IMR-90 (cell line): ENCODE data around the gene CTPS2. TPM values are rescaled to one million over a fixed set of nuclear protein-coding genes. Genes with fewer than 3 reads are reported as not detected.
"Not testable (repeated sequence)": the region's sequence is repeated elsewhere in the genome, so short reads cannot be mapped to it uniquely, and the experiment has no call there.

Source experiments
- ATAC-seq: fragments of 200-7000 bp; cut with Tn5 transposase; 2 replicates; pipeline ENCODE4 v1.9.1; 2020; ENCODE audit warnings: low read depth, mild to moderate bottlenecking, moderate library complexity
- BruUV-seq: library from RNA; stranded (reverse); fragments of 400-500 nt; replicated peaks from 2 replicates; lab custom pipeline; 2021; lab: Mats Ljungman, UMichigan
- CTCF ChIA-PET: fragments of 300-600 bp; formaldehyde crosslinking; extraction: SDS; loops from one replicate; lab custom pipeline; 2021; ENCODE audit warnings: antibody characterized with exemption; lab: Yijun Ruan, JAX
- POLR2A ChIA-PET: fragments of 300-600 bp; sonication (Branson Sonifier 250); formaldehyde crosslinking; loops from one replicate; lab custom pipeline; 2022; ENCODE audit warnings: antibody characterized with exemption; ENCODE audit not compliant: unreplicated experiment; lab: Charles Lee
- DNase-seq: peaks from one replicate; pipeline ENCODE4 v3.0.0; 2013
- H2AFZ ChIP-seq: replicated peaks from 2 replicates; pipeline ENCODE3; 2013; ENCODE audit warnings: low read length, mild to moderate bottlenecking; ENCODE audit not compliant: poor library complexity
- H2AK5ac ChIP-seq: 2 replicates; pipeline ENCODE4 v1.6.1; 2013; ENCODE audit warnings: low read depth, low read length, inconsistent platforms
- H2AK9ac ChIP-seq: replicated peaks from 2 replicates; pipeline ENCODE3; 2013; ENCODE audit warnings: mild to moderate bottlenecking, low read depth, low read length, moderate library complexity; ENCODE audit not compliant: poor library complexity
- H2BK120ac ChIP-seq: 2 replicates; pipeline ENCODE4 v1.6.1; 2013; ENCODE audit warnings: low read depth, low read length, inconsistent platforms
- H2BK15ac ChIP-seq: 3 replicates; pipeline ENCODE4 v1.6.1; 2013; ENCODE audit warnings: low read depth, low read length, inconsistent platforms
- H2BK20ac ChIP-seq: 2 replicates; pipeline ENCODE4 v1.6.1; 2013; ENCODE audit warnings: low read depth, mild to moderate bottlenecking, inconsistent platforms, low read length, moderate library complexity
- H2BK5ac ChIP-seq: 2 replicates; pipeline ENCODE4 v1.6.1; 2013; ENCODE audit warnings: mild to moderate bottlenecking, low read depth, low read length, inconsistent platforms; ENCODE audit not compliant: poor library complexity, severe bottlenecking
- H3K14ac ChIP-seq: replicated peaks from 2 replicates; pipeline ENCODE4 v1.6.1; 2013; ENCODE audit warnings: low read depth, low read length, inconsistent platforms
- H3K18ac ChIP-seq: 2 replicates; pipeline ENCODE4 v1.6.1; 2013; ENCODE audit warnings: low read depth, low read length, control low read depth
- H3K23ac ChIP-seq: 2 replicates; pipeline ENCODE4 v1.6.1; 2013; ENCODE audit warnings: low read depth, low read length, inconsistent platforms
- H3K27ac ChIP-seq: 2 replicates; pipeline ENCODE4 v1.5.1; 2013; ENCODE audit warnings: mild to moderate bottlenecking, control low read depth, low read length; ENCODE audit not compliant: insufficient read depth
- H3K27me3 ChIP-seq: 2 replicates; pipeline ENCODE4 v1.6.1; 2013; ENCODE audit warnings: low read length; ENCODE audit not compliant: control insufficient read depth, insufficient read depth
- H3K36me3 ChIP-seq: 2 replicates; pipeline ENCODE4 v1.6.1; 2013; ENCODE audit warnings: low read length, mixed read lengths; ENCODE audit not compliant: control insufficient read depth, insufficient read depth
- H3K4ac ChIP-seq: 2 replicates; pipeline ENCODE4 v1.6.1; 2013; ENCODE audit warnings: low read depth, low read length, inconsistent platforms
- H3K4me1 ChIP-seq: 2 replicates; pipeline ENCODE4 v1.6.1; 2013; ENCODE audit warnings: low read length, mixed read lengths; ENCODE audit not compliant: control insufficient read depth, insufficient read depth
- H3K4me2 ChIP-seq: 2 replicates; pipeline ENCODE4 v1.6.1; 2013; ENCODE audit warnings: low read depth, mild to moderate bottlenecking, control low read depth, low read length, moderate library complexity
- H3K4me3 ChIP-seq: 2 replicates; pipeline ENCODE4 v1.5.1; 2013; ENCODE audit warnings: low read depth, mild to moderate bottlenecking, control low read depth, low read length, moderate library complexity; ENCODE audit not compliant: insufficient read depth
- H3K56ac ChIP-seq: 2 replicates; pipeline ENCODE4 v1.6.1; 2013; ENCODE audit warnings: low read length, inconsistent platforms; ENCODE audit not compliant: insufficient read depth; ENCODE audit errors: extremely low read depth
- H3K79me1 ChIP-seq, 2 experiments: 2 replicates each; pipeline ENCODE4 v1.6.1; 2013; ENCODE audit warnings: low read length in 2 of 2, inconsistent platforms in 1 of 2, low read depth in 1 of 2
- H3K9ac ChIP-seq: 2 replicates; pipeline ENCODE4 v1.6.1; 2013; ENCODE audit warnings: low read depth, low read length, control low read depth
- H3K9me1 ChIP-seq: 2 replicates; pipeline ENCODE4 v1.6.1; 2013; ENCODE audit warnings: low read length, inconsistent platforms; ENCODE audit not compliant: insufficient read depth
- H3K9me3 ChIP-seq: 2 replicates; pipeline ENCODE4 v1.6.1; 2013; ENCODE audit warnings: low read length; ENCODE audit not compliant: control insufficient read depth, insufficient read depth
- H4K20me1 ChIP-seq: 2 replicates; pipeline ENCODE4 v1.6.1; 2013; ENCODE audit warnings: low read length, inconsistent platforms; ENCODE audit not compliant: insufficient read depth
- H4K5ac ChIP-seq: 2 replicates; pipeline ENCODE4 v1.6.1; 2013; ENCODE audit warnings: mild to moderate bottlenecking, low read depth, low read length, control low read depth
- H4K8ac ChIP-seq, 2 experiments: 2 replicates each; pipeline ENCODE4 v1.6.1; 2013; ENCODE audit warnings: low read depth in 2 of 2, low read length in 2 of 2, control low read depth in 1 of 2, inconsistent platforms in 1 of 2
- H4K91ac ChIP-seq: 2 replicates; pipeline ENCODE4 v1.6.1; 2013; ENCODE audit warnings: low read depth, low read length, inconsistent platforms; ENCODE audit not compliant: insufficient read depth
- CEBPB ChIP-seq: IDR thresholded peaks from 2 replicates; pipeline ENCODE4 v1.6.1; 2012; ENCODE audit warnings: low read depth, low read length, improper control_type of control experiment
- MAZ ChIP-seq: IDR thresholded peaks from 2 replicates; pipeline ENCODE4 v1.6.1; 2012; ENCODE audit warnings: low read depth, mild to moderate bottlenecking, low read length, improper control_type of control experiment, moderate library complexity, borderline replicate concordance
- NFE2L2 ChIP-seq: fragments of 150-350 bp; IDR thresholded peaks from 2 replicates; pipeline ENCODE4 v1.6.1; 2016; ENCODE audit warnings: low read depth, mild to moderate bottlenecking, low read length
- RCOR1 ChIP-seq: IDR thresholded peaks from 2 replicates; pipeline ENCODE4 v1.6.1; 2012; ENCODE audit warnings: mild to moderate bottlenecking, low read length, improper control_type of control experiment; ENCODE audit not compliant: insufficient replicate concordance
- RFX5 ChIP-seq: IDR thresholded peaks from 2 replicates; pipeline ENCODE4 v1.8.0; 2012; ENCODE audit warnings: low read depth, mild to moderate bottlenecking, low read length, moderate library complexity
- WGBS, 2 experiments: methylation state at CpG; one replicate each; pipeline versions ENCODE4 v1.1.5 to v1.1.7; 2013; ENCODE audit warnings: missing lambda C conversion rate in 2 of 2; ENCODE audit not compliant: insufficient read length in 1 of 2; ENCODE audit errors: extremely low coverage in 2 of 2; 5-methylcytosine and 5-hydroxymethylcytosine counted together
- dilution Hi-C: fragments of 300-500 bp; cut with HindIII; formaldehyde crosslinking; loops from one replicate; pipeline ENCODE4 v1.14.3; 2018; ENCODE audit warnings: low sequenced_read_pairs; ENCODE audit not compliant: unreplicated experiment
- in situ Hi-C: fragments of 300-500 bp; cut with MboI; formaldehyde crosslinking; loops from 3 replicates; pipeline ENCODE4 v1.14.3; 2019; ENCODE audit warnings: low sequenced_read_pairs, inconsistent platforms, mixed read lengths
- intact Hi-C: fragments of 100-400 bp; cut with micrococcal nuclease; formaldehyde crosslinking; loops from 2 replicates; pipeline ENCODE4 v1.10.0; 2022
- polyA plus RNA-seq, 3 experiments: library from polyadenylated mRNA; depleted of rRNA; stranded (reverse); fragments of >200 nt; gene quantifications; 2 replicates each; pipeline ENCODE4 v1.2.3, GENCODE V29; 2012; ENCODE audit warnings: low replicate concordance in 1 of 3
- total RNA-seq: library from RNA; depleted of rRNA; stranded (reverse); fragments of >200 nt; gene quantifications from 2 replicates; pipeline ENCODE4 v1.2.3, GENCODE V29; 2012

The CTPS2 gene
- total and polyA plus RNA-seq, 2 of the 4 experiments (the other 2 are of a cell fraction): 6.0 to 13.1 TPM

DNA sequence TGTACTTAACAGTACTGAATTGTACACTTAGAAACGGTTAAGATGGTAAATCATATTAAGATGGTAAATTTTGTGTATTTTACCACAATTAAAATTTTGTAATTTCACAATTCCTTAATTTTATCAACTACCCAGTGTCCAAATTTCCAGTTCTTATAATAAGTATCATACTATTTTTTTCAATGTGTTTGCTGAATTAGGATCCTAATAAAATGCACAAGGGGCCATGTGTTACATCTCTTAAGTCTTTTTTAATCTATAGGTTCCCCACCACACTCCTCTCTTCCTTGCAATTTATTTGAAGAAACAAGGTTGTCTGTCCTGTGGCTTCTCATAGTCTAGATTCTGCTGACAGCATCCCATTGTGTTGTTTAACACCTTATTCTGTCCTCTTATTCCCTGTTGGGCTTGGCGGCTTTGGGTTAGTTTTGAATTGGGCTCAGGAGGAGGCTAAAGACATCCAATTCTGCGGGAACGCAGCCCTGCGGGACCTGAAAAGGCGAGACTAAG, 6.4 kb upstream of the CTPS2 start:
- peak overlapping the region; percentile 75 for H2AK9ac ChIP-seq
- peak overlapping the region; percentile 43; the same call in 1 of the 3 replicates for H2BK15ac ChIP-seq
- ChIA-PET CTCF (no interaction called here), POLR2A (interaction anchor here (0.5 kb wide), 1 partner anchor 10 kb away, joined by 3 read pairs; no protein-coding TSS in a partner anchor)
- H4K20me1 ChIP-seq: peaks cover 26% of the 10 kb centered on the region
- H2BK120ac ChIP-seq: peak overlapping the region; percentile 53; the same call in 1 of the 2 replicates
- dilution Hi-C loops (no loop called here), in situ Hi-C loops (no loop called here), intact Hi-C loops (loop anchor here (1.0 kb wide), 1 partner anchor 67 kb away; the partner anchor contains the start of gene TXLNG)
- H3K18ac ChIP-seq: peak overlapping the region; percentile 28
- peaks cover 6 to 20% of the 10 kb centered on the region in 2 experiments; a peak in 3 of 4 replicates for H3K79me1 ChIP-seq
- H3K14ac ChIP-seq: peak overlapping the region; percentile 78
- peak overlapping the region; percentile 82 for H3K9ac ChIP-seq
- peak overlapping the region; percentile 90 to 98 for H4K8ac ChIP-seq
- TF ChIP-seq CEBPB (peak; percentile 50), NFE2L2 (no peak), RCOR1 (no peak), RFX5 (no peak), MAZ (no peak)
- H3K4ac ChIP-seq: peak overlapping the region; percentile 89
- ATAC-seq: no peak
- H3K9me3 ChIP-seq: no peaks in the 10 kb centered on the region
- H3K36me3 ChIP-seq: no peaks in the 10 kb centered on the region
- peak overlapping the region; percentile 79 for H2BK5ac ChIP-seq
- no peak for DNase-seq
- WGBS, 2 experiments: no CpG with 5 or more reads among the region's 6 CpGs
- peaks cover 4% of the 10 kb centered on the region; the same call in 1 of the 2 replicates for H3K4me1 ChIP-seq
- peak overlapping the region; percentile 97 for H2AFZ ChIP-seq
- H4K91ac ChIP-seq: peak overlapping the region; percentile 87
- H2BK20ac ChIP-seq: no peak overlapping the region
- peak overlapping the region; percentile 70 for H3K4me3 ChIP-seq
- no TSS peak for BruUV-seq
- peaks cover under 1% of the 10 kb centered on the region for H3K9me1 ChIP-seq
- peak overlapping the region; percentile 82 for H3K27ac ChIP-seq
- peak overlapping the region; percentile 57; the same call in 1 of the 2 replicates for H3K23ac ChIP-seq
- peak overlapping the region; percentile 74 for H4K5ac ChIP-seq
- H2AK5ac ChIP-seq: peak overlapping the region; percentile 52
- peak overlapping the region; percentile 73 for H3K56ac ChIP-seq
- peak overlapping the region; percentile 73 for H3K4me2 ChIP-seq
- peaks cover 5% of the 10 kb centered on the region; the same call in 1 of the 2 replicates for H3K27me3 ChIP-seq

DNA sequence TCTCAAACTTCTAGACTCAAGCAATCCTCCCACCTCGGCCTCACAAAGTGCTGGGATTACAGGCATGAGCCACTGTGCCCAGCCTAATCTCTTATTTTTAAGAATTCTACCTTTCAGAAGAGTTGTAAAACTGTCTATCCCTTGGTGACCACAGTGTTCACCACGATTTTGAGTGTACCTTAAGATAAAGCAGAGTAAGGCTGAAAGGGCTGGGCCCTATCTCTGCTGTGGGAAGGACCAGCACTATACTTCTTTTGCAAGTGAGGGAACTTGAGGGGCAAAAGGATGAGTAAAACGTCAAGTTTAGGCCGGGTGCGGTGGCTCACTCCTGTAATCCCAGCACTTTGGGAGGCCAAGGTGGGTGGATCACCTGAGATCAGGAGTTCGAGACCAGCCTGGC, 4.0 kb upstream of the CTPS2 start:
- H3K56ac ChIP-seq, dilution Hi-C loops, H3K4ac ChIP-seq, H3K36me3 ChIP-seq, in situ Hi-C loops, H3K9me1 ChIP-seq, H3K27ac ChIP-seq, ATAC-seq, H2AFZ ChIP-seq, H4K8ac ChIP-seq, DNase-seq, H4K5ac ChIP-seq, H3K4me3 ChIP-seq, H2AK5ac ChIP-seq, H3K23ac ChIP-seq, H3K14ac ChIP-seq, H3K9me3 ChIP-seq, H2BK20ac ChIP-seq, H4K91ac ChIP-seq, H2BK15ac ChIP-seq, H3K27me3 ChIP-seq, BruUV-seq, H2BK5ac ChIP-seq, H2AK9ac ChIP-seq, H3K9ac ChIP-seq, H3K4me1 ChIP-seq, intact Hi-C loops, H3K4me2 ChIP-seq, POLR2A ChIA-PET, H2BK120ac ChIP-seq, CTCF ChIA-PET, H3K18ac ChIP-seq: not testable (repeated sequence)
- peaks cover 11% of the 10 kb centered on the region; the same call in 1 of the 2 replicates for H4K20me1 ChIP-seq
- H3K79me1 ChIP-seq: peaks cover 9 to 19% of the 10 kb centered on the region in 2 experiments; a peak in 3 of 4 replicates
- WGBS, 2 experiments: no CpG with 5 or more reads among the region's 6 CpGs
